22Rv1 (cell line): ENCODE data around the gene FREM2.

ENCODE experiments used
- H3K27ac ChIP-seq: fragments of 450-650 bp; 2 replicates; pipeline ENCODE4 v1.5.1; 2017
- ZFX ChIP-seq: fragments of 450-650 bp; IDR thresholded peaks from 2 replicates; pipeline ENCODE4 v1.6.1; 2017; ENCODE audit warnings: antibody characterized with exemption, borderline replicate concordance
- TF ChIP-seq, protein P1 (sequence below): fragments of 450-650 bp; IDR thresholded peaks from 2 replicates; pipeline ENCODE4 v1.5.1; 2017; ENCODE audit warnings: mild to moderate bottlenecking

Gene FREM2

DNA sequence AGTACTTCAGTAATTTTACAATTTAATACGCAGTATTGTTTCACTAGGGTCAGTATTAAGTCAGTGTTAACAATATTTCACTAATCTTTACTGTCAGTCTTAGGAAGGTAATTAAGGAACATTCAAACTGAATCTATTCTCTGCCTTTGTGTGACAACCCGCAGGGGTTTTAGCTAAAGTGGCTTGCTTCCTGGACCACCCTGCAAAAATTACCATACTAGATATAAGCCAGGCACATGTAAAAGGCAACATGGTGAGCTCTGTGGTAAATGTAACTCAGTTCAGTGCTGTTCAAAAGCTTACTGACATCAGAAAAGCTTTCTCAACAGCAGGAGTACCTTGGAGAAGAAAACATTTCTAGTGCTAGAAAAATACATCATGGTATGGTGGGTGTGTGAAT is 116.7 kb downstream of the FREM2 start:
- TF ChIP-seq, protein P1, sequence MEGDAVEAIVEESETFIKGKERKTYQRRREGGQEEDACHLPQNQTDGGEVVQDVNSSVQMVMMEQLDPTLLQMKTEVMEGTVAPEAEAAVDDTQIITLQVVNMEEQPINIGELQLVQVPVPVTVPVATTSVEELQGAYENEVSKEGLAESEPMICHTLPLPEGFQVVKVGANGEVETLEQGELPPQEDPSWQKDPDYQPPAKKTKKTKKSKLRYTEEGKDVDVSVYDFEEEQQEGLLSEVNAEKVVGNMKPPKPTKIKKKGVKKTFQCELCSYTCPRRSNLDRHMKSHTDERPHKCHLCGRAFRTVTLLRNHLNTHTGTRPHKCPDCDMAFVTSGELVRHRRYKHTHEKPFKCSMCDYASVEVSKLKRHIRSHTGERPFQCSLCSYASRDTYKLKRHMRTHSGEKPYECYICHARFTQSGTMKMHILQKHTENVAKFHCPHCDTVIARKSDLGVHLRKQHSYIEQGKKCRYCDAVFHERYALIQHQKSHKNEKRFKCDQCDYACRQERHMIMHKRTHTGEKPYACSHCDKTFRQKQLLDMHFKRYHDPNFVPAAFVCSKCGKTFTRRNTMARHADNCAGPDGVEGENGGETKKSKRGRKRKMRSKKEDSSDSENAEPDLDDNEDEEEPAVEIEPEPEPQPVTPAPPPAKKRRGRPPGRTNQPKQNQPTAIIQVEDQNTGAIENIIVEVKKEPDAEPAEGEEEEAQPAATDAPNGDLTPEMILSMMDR = no peak
- no peak for TF ChIP-seq ZFX
- no peak overlapping the region for H3K27ac ChIP-seq

GRCh38 chr13:38804061-38804460 is 117.2 kb downstream of the FREM2 start:
- no peak for TF ChIP-seq ZFX
- TF ChIP-seq, protein P1 = no peak
- no peak overlapping the region for H3K27ac ChIP-seq

DNA sequence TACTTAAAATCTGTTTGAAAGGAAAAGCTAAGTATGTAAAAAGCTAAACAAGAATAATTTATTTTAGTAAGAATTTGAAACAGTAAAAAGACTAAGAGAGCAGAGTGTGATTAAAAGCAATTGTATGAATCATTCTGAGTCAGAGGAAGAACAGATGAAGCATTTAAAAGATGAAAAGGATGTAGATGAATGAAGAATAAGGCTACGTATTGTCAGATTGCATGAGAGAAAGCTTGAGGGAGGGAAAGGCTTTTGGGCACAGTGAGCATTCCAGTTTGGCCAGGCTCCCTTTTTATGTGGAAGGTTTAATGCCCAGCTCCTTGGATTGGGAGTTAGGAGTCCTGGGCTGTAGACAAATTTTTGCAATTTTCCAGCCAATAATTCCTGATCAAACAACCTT is 117.7 kb downstream of the FREM2 start:
- TF ChIP-seq, protein P1 = no peak
- TF ChIP-seq ZFX = no peak
- no peak overlapping the region for H3K27ac ChIP-seq

DNA sequence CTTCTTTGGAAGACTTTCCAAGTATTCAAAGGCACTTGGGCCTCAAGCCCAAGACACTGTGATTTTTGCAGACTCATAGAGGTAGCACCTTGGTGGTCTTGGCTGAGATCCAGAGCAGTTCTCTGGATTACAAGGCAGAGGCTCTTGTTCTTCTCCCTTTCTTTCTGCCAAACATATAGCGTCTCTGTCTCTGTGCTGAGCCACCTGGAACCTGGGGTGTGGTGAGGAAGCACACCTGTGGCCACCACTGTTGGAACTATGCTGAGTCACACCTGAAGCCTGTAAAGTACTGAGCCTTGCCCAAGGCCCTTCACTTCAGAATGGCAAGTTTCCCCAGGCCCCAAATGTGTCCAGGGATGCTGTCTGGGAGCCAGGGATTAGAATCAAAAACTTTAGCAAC is 127.5 kb downstream of the FREM2 start:
- TF ChIP-seq ZFX = no peak
- TF ChIP-seq, protein P1 = no peak
- H3K27ac ChIP-seq = no peak overlapping the region

DNA sequence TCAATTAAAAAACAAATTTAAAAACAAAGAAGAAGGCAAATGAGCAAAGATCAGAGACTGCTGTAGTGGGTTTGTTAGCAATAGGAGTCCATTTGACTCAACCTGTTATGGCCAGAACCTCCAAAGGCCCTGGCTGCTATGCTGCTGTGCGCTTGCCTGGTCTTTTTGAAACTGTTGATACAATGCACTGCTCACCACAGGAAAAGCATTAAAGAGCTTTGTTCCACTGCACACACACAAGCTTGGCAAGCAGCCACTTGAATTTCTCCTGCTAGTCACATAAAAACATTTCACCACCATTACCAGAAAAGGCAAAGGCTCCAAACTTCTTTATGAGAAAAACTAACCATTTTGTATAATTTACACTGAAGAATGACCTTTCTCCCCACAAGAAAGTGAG is 132.2 kb downstream of the FREM2 start:
- H3K27ac ChIP-seq = no peak overlapping the region

GRCh38 chr13:38819596-38819995 is 132.7 kb downstream of the FREM2 start:
- no peak for TF ChIP-seq ZFX
- TF ChIP-seq, protein P1 = no peak
- no peak overlapping the region for H3K27ac ChIP-seq

More for the DNA sequence above, 132.2 kb downstream of the FREM2 start:
- no peak for TF ChIP-seq ZFX

- TF ChIP-seq ZFX = no peak
- TF ChIP-seq, protein P1 = no peak
- H3K27ac ChIP-seq = no peak overlapping the region
Observed at GRCh38 chr13:38821770-38822551, 135.1 kb downstream of the FREM2 start.
